ENCODE data around the gene RNU2-63P.
"Not testable (repeated sequence)": the region's sequence is repeated elsewhere in the genome, so short reads cannot be mapped to it uniquely, and the experiment has no call there.

GRCh38 chr2:87994304-87994850 is 22.0 kb downstream of the RNU2-63P start:
- TF ChIP-seq EZH2phosphoT487 (IDR thresholded peaks at IDR 0.05; ENCODE audit: borderline replicate concordance, low read depth, low read length); CTCF (conservative IDR thresholded peaks at IDR 0.05; ENCODE audit: low read length): not testable (repeated sequence)
